Measurements from ENCODE around the gene UMAD1.
"Not testable (repeated sequence)": the region's sequence is repeated elsewhere in the genome, so short reads cannot be mapped to it uniquely, and the experiment has no call there.

The UMAD1 gene

DNA sequence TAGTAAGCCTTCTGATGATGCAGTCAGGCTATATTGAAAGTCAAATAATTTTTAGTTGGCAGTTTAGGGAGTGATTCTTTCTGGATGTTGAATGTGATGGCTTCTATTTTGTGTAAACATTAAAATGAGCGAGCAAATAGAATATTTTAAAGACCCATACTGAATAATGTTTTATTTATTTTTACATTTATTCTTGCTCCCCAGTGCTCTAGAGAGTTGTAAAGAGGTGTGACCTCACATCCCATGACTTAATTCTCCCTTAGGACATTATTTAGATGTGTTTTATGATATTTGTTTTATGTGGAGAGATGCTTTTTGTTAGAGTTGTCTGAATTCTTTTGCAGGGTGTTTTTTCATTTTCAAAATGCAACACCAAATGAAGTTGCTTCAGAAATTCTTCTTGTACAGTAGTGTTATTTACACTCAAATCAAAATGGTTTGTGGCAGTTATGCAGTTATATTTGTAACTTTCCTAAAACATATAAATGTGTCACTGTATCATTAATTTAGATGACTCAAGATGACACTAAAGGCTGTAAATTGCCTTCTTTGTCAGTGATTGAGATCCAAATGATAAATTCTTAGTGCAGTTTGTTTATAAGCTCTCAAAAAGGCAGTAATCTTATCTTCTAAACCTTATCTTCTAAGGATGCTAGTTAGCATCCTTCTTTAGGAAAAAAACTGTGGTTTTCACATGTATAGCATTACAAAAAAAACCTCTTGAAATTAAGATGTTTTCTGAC lies 12.4 kb downstream of the UMAD1 start:
- no peak for DNase-seq (ENCODE audit: low spot score)

DNA sequence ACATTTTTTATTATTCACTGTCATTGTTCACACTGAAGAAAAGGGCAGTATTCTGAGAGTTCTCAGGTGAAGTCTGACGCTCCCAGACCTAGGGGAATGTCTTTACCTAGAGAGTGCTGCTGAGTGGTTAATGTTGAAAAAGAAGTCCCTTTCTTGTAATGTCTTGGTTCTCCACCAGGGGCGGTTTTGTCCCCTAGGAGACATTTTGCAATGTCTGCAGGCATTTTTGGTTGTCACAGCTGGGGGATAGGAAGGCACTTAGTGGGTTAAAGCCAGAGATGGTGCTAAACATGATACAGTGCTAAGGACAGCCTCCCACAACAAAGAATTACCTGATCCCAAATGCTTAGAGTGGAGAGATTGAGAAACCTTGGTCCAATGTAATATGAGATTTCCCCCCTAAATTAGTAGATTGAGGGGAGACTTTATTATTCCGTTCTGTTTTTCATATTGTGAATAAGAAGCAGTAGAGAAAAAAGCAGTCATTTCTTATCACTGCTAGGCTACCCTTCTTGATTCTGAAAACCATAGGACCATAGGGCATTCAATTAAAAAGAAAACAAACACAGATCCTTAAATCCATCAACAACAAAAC lies 13.1 kb downstream of the UMAD1 start:
- no peak for DNase-seq (ENCODE audit: low spot score)

DNA sequence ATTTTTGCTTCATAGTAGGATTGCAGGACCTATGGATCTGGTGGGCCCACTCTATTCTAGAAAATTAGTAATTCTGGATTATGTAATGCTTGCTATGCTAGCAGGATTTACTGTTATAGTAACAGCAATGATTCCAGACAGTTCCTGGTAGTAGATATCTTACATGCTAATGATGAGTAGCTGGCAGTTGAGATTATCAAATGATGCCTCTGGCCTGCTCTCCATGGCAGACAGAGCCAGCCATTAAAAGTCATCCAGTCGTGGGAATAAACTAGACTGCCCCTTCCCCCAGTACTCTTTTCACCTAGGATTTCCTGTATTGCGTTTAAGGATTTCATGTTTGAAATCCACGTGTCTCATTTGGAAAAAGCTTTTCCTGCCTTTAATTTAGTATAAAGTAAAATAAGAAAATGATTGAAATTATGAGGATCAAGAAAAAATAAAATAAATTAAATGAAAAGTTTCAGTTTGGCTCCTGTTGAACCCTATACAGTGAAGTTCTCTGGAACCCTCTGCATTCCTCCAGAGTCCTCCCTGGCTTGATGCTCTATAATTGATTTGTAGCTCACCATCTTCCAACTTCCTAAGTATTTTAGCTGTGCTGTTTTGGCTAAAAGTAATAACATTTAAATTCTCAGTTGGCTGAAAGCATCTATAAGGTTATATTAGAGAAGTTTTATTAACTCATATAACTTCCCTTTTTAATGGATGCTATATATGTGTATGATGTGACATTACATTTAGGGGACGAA lies 14.6 kb downstream of the UMAD1 start:
- DNase-seq (ENCODE audit: low spot score): no peak

DNA sequence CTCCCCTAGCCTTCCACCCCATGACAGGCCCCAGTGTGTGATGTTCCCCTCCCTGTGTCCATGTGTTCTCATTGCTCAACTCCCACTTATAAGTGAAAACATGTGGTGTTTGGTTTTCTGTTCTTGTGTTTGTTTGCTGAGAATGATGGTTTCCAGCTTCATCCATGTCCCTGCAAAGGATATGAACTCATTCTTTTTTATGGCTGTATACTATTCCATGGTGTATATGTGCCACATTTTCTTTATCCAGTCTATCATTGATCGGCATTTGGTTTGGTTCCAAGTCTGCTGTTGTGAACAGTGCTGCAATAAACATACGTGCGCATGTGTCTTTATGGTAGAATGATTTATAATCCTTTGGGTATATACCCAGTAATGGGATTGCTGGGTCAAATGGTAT lies 15.9 kb downstream of the UMAD1 start:
- DNase-seq (ENCODE audit: low spot score): not testable (repeated sequence)

DNA sequence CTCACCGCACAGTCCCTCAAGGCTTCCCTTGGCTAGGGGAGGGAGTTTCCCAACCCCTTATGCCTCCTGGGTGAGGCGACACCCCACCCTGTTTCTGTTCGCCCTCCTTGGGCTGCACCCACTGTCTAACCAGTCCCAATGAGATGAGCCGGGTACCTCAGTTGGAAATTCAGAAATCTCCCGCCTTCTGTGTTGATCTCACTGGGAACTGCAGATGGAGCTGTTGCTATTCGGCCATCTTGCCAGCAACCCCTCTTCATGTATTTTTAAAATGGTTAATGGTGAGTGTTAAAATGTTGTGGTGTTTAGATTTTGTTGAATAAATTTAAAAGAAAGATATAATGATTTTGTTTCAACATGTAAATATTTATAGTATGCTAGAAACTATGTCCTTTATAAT lies 22.0 kb downstream of the UMAD1 start:
- no peak for DNase-seq (ENCODE audit: low spot score)

DNA sequence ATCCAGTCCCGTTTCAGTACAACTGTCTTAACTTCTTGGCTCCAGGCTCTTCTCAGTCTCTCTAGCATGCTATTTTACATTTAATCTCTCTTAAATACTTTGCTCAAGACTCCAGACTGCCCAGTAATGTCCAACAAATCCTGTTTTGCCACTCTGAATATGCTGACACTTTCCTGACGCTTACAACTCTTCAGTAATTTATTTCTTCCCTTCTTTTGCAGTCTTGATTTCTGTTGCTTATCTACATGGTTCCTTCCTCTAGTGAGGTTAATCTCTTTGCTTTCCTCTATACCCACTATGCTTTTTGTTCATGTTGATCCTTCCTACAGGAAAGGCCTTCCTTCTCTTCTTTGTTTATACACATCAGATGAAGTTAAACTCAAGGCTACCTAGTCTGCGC lies 23.7 kb downstream of the UMAD1 start:
- no peak for DNase-seq (ENCODE audit: low spot score)

DNA sequence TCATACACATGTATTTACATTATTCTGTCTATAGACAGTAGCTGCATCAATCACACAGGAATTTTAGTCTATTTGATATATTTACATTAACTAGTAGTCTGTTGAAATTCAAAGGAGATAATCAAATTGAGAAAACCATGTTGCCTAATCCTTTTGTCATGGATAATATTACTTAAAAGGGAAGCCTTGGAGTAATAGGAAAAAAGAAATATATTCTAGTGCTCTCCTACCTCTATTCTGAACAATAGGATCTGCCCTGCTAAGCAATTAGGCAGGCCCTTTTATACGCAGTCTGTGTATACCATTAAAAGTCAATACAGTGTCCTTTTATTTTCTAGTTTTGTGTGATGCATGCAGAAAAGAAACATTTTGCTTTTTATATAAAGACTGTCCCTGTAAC lies 24.5 kb downstream of the UMAD1 start:
- no peak for DNase-seq (ENCODE audit: low spot score)

DNA sequence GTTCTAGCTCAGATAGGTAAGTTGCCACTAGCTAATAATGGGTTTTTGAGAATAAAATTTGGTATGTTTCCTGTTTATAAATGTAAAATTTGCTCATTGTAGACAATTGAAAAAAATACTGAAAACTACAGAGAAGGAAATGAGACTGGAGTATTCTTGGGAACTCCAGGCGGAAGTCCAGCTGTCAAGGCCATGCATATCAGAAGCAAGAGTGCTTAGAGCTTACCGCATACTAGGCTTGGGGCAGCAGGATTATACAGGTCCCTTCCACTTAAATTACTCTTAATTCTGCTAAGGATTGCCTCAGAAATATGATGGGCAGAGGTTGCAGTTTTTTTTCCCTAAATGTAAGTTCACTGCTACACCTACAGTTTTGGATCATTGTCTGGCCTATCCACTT lies 26.6 kb downstream of the UMAD1 start:
- DNase-seq (ENCODE audit: low spot score): no peak

DNA sequence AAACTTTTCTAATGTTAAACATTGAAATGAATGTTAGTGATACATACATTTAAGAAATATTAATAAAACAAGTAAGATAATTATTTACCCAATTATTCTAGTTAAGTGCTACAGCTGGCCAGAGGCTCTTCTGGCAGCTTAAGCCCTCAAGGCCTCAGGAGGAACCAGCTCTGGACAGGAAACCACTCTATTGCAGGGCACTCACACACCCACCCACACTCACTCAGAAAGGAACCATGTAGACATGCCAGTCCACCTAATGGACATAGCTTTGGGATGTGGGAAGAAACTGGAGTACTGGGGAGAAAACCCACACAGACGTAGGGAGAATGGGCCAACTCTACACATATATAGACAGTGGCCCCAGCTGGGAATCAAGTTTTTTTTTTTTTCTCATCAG lies 28.2 kb downstream of the UMAD1 start:
- no peak for DNase-seq (ENCODE audit: low spot score)

DNA sequence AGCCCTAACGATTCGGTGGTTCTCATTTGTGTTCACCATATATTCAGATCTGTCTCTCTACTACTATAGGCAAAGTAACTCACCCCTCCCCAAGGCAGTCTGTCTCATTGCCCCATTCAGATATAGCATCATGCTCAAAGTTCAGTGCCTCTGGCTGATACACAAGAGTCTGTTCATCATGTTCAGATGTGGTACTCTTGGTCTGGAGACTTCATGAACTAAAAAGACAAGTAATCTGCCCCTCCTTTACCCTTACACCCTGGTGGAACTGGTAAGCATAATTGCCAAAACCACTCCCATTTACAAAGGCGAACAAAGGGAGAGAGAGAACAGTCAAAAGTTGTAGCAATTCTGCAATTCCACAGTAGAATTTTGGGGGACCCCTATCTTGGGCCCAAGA lies 29.9 kb downstream of the UMAD1 start:
- DNase-seq (ENCODE audit: low spot score): no peak

DNA sequence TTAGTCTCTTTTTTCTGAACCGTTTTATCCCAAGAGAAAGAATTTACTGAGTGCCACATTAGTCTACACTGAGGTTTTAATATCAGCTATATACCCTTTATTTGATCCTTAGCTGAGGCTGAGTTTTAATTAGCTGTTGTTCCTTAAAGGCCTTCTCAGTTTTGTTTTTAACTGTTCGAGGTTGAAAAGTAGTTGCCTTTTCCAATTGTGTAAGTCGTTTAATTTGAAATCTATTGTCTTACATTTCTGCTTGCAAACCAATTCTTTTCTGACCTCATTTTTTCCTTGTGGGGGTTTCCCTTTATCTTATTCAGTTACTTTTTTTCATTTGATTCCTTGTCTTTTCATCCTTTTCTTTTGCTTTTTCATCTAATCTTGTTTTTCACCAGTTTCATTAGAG lies 30.8 kb downstream of the UMAD1 start:
- DNase-seq (ENCODE audit: low spot score): no peak

DNA sequence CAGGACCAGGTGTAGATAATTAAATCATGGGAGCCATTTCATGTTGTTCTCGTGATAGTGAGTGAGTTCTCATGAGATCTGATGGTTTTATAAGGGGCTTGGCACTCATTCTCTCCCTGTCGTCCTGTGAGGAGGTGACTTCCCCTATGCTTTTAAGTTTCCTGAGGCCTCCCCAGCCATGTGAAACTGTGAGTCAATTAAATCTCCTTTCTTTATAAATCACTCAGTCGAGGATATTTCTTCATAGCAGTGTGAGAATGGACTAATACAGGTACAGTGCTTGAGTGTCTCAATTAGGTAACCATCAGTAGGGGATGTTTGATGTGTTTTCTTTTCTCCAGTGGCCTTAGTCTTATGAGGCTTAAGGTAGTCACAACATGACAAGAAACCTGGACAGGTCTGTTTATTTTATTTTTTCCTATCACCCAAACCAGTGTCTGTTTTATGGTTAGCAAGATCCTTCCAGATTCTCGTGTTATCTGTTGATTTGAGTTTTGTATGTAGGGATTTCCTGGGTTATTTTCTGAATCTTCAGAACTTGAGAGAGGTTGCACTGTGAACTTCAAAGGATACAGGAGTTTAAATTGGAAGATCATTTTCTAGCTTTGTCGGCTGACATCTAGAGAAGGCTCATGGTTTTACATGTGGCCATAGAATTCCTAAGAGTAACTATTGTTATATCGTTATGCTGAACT lies 32.1 kb downstream of the UMAD1 start:
- no peak for DNase-seq (ENCODE audit: low spot score)

DNA sequence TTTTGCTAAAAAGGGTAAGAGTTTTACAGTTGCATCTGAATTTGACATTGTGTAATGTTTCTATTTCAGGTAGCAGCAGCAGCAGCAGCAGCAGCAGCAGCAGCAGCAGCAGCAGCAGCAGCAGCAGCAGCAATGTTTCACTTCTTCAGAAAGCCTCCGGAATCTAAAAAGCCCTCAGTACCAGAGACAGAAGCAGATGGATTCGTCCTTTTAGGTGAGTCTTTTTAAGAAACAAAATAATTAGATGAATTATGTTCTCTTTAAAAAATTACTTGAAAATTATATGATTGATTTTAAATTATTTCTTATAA lies 32.6 kb downstream of the UMAD1 start:
- no peak for DNase-seq (ENCODE audit: low spot score)

DNA sequence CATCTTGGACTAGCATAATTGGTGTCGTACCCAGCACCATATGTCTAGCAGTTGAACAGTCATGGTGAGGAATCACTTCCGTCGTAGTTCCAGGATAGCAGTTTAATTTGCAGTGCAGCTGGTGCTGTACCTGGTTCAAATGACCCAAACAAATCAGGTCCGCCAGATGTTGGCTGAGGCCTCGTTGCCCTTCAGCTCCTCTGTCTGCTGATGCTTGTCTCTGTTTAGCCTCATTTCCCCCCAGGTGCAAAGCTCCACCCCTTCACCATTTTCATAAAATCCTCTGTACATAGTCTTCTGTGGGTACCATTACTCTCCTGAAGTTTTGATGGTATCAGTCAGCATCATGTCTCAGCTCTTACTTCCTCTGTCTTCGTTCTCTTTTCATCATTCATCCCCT lies 35.1 kb downstream of the UMAD1 start:
- DNase-seq (ENCODE audit: low spot score): no peak

DNA sequence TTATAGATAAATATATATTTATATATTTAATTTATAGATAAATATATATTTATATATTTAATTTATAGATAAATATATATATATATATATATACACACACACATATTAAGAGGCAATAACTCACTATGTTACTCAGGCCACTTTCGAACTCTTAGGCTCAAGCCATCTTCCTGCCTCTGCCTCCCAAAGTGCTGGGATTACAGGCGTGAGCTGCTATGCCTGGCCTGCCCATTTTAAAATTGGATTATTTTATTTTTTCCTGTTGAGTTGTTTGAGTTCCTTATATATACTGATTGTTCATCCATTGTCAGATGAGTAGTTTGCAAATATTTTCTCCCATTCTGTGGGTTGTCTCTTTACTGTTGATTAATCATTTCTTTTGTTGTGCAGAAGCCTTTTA lies 39.1 kb downstream of the UMAD1 start:
- not testable (repeated sequence) for DNase-seq (ENCODE audit: low spot score)

DNA sequence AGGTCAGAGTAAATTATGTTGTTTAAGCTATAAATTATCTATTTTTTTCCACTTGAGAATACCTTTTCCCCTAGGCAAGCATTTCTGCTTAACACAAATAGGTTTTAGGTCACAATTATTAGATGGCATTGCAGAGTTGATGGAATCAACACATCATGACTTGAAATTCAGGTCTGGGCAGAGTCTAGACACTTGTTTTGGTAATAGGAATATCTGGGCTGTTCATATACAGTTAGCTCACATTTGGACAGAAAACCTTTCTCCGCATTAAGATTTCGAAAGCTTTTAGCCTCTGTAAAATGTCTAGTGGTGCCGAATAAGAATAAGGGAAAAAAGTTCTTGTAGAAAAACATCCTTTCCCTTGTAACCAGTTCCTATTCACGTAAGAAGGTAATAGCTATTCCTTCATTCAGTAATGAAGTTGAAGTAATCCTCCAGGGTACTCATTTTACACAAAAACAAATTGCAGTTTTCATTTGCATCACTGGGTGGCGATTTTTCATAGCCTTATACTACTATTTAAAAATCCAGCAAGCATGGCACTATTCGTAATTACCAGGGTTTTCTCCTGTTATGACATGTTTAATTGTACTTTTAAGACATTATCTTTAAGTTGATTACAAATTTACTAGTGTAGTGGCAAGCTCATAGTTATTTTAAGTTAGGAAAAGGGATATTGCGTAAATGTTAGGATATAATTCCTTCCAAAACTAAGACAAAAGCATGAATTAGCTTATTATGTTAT lies 40.8 kb downstream of the UMAD1 start:
- no peak for DNase-seq (ENCODE audit: low spot score)

DNA sequence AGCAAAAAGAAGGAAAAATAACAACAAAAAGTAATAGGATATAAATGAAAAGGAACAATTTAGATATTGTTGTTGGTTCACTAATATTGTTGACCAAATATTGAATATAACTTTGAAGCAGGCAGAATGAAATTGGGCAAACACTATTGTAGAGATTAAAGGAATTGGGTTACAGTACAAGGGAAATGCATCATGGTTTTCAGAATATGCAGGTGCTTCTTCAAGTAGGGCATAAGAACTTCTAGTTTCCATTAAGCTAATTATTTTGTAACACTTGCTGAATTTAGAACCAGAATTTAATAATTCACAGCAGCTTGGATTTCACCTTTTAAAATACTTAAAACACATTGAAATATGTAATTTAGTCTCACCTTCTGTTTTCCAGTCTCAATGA lies 41.4 kb downstream of the UMAD1 start:
- DNase-seq (ENCODE audit: low spot score): no peak

DNA sequence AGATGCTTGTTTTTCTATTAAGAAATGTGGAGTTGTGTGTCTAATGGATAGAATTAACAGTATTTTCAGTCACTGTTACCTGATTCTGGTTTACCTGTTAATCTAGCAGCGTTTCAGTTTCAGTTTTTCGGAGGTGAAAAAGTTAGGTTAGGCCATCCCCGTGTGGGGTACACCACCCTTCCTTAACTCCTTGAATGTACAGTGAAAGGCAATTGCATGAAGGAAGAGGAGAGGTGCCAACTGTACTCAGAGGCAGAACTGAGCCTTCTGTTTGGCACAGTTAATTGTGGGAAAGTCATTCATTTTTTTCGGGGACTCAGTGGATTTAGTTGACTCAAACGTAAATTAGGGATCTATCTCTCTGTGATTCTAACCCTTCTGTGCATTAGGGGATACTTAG lies 42.3 kb downstream of the UMAD1 start:
- DNase-seq (ENCODE audit: low spot score): no peak

DNA sequence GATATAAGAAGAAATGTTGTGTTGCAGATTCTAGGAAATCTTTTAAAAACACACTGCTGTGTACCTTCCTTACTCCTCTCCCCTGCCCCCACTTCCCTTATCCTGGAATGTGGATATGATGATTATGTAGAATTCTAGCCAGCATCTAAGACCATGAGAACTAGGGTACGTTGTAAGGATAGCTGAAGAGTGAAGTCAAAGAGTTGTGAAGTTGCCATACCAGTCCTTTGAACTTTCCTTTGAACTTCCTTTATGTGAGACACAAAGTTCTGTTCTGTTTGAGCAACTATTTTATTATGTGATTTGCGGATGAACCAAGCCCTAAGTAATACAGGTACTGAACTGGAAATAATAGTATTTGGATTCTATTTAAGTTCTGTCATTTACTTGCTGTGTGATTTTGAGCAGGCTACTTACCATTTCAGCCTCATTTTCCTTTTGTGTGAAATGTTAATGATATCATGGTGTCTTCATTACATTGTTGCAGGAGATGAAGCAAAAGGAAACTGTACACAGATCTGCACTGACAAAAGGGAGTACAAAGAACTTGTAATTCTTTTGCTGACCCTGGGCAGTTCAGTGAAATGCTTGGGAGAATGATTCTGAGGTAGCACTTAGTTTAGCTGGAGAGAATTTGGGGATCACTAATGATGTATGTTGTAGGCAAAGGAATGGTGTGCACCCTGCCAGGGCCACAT lies 46.4 kb downstream of the UMAD1 start:
- no peak for DNase-seq (ENCODE audit: low spot score)

DNA sequence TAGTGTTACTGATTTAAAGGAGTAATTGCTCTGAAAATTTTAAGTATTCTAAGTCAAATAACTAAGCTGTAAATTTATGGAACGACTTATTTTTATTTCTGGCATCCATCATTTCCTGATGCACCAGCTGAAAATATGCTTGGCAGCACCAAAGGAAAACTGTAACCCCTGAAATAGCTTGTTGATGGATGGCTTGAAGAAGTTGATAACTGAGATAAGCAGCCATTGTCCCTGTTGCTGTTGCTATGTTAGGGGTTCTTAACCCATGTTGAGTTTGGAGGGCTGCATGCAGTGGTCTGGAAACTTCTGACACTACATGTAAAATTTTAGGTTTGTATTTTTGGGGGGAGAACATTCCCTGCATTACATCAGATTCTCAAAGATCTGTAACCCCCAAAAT lies 47.2 kb downstream of the UMAD1 start:
- DNase-seq (ENCODE audit: low spot score): no peak

DNA sequence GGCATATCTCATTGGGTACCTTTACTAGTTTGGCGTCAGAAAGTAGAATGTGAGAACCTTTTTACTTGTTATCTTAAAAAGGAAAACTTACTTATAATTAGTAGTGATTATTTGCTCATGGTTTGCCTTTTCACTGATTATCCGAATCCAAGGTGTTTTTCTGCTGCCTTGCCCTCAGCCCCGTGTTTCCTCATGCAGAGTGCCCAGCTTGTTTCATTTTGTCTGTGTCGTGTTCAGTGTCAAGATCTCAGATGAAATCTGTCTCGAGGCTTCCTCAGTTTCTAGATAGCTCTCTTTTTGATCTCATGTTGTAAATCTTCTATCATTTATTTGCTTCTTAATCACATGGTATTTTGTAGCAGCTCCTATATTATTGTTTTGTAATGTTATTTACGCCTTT lies 47.8 kb downstream of the UMAD1 start:
- no peak for DNase-seq (ENCODE audit: low spot score)

DNA sequence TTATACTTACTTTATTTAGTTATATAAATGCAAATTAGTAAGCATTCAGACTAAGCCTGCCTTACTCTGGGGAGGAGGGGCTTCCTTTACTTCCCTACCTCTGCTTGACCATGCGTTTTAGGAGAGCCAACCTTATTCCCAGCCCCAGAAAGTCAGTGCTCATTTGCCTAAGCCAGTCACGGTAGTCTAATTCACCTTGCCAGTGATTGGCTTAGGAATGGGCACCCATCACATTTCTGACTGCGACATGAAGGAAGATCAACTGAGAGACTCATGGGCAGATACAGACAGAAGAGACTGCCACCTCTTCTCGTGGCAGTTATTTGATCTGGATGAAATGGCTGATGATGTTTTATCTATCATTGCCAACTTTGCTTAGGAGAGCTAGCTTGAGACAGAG lies 48.4 kb downstream of the UMAD1 start:
- no peak for DNase-seq (ENCODE audit: low spot score)
